ENCODE results near the gene GPR153.

Gene GPR153

DNA sequence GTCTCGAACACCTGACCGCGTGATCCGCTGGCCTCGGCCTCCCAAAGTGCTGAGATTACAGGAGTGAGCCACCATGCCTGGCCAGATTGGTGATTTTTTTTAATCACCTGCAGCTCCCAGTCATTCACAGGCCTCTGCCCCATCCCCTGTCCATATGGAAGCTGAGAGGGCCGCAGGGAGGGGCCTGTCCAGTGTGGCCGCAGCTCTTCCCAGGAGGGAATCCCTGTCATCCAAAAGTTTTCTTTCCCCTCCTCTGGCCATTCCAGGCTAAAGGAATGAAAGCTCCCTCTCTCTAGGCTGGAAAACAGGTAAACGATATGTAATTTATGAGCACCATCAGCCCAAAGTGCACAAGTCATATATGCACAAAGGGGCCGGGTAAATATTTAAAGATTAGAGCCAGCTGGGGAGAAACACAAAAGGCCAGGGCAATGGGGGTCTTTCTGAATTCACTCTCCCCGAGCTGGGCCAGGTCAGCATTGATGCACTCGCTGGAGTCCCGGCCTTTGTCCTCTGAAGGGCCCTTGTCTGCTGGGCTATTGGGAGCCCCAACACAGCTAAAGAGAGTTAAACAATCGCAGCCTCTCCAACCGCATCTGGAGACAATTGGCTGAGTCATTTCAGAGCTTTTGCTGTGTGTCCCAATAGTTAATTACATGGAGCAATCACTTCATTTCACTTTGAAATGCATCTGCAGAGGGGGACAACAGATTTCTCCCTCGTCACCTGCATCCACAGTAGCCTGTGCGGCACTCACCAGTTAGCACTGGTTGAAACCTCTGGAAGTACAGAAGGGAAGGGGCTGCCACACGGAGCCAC lies 20.7 kb downstream of the GPR153 start:
- TF ChIP-seq, protein P1, sequence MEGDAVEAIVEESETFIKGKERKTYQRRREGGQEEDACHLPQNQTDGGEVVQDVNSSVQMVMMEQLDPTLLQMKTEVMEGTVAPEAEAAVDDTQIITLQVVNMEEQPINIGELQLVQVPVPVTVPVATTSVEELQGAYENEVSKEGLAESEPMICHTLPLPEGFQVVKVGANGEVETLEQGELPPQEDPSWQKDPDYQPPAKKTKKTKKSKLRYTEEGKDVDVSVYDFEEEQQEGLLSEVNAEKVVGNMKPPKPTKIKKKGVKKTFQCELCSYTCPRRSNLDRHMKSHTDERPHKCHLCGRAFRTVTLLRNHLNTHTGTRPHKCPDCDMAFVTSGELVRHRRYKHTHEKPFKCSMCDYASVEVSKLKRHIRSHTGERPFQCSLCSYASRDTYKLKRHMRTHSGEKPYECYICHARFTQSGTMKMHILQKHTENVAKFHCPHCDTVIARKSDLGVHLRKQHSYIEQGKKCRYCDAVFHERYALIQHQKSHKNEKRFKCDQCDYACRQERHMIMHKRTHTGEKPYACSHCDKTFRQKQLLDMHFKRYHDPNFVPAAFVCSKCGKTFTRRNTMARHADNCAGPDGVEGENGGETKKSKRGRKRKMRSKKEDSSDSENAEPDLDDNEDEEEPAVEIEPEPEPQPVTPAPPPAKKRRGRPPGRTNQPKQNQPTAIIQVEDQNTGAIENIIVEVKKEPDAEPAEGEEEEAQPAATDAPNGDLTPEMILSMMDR (IDR thresholded peaks at IDR 0.05) = no peak

DNA sequence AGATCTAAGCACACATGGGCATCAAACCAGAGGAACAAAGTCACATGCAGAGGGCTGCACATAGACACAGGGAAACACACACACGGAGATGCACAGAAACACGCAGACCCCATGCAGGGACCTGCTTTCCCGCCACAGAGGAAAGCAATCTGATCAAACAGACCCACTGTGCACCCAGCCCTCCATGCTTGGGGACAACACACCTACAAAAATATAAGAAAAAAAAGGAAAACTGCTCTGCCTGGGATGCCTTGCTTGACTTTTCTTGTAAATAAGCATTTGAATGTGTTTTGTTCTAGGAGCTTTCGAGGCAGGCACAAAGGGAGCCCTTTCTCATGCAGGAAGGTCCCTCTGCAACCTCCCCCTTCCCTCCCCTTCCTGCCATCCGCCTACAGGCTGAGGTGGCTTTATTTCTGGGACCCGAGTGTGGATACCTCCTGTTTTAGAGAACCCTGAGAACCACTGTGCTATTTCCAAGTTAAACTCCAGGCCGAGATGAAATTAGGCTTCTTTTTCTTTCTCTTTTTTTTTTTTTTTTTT lies 21.6 kb downstream of the GPR153 start:
- TF ChIP-seq, protein P1 (IDR thresholded peaks at IDR 0.05) = no peak

DNA sequence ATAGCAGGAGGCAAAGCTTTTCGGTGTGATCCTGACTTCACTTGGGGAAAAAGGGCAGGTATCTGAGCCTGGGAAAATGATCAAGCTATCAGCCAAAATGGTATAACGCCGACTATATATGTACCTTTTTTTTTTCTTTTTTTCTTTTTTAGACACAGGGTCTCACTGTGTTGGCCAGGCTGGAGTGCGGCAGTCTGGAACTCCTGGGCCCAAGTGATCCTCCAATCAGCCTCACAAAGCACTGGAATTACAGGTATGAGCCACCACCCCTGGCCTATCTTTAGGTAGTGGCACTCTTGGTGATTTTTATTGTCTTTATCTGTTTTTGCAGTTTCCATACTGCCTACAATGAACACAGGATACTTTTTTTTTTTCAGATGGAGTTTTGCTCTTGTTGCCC lies 23.8 kb downstream of the GPR153 start:
- TF ChIP-seq, protein P1 (IDR thresholded peaks at IDR 0.05) = no peak

DNA sequence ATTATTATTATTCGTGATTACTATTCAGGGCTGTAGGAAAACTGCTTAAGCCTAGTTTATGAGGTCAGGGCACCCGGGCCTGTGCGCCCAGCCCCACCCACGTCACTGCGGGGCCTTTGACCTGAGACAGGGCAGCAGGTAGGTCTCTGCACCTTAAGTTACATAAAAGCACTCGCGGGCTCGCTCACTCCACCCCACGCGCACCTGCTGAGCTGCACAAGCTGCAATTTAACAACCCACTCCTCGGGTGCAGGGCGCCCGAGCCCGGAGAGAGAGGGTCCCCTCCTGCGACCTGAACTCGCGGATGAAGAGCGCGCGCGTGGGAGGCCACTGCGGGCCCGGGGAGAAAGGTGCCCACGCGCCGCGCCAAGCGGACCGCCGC lies 25.6 kb downstream of the GPR153 start:
- TF ChIP-seq, protein P1 (IDR thresholded peaks at IDR 0.05) = no peak

DNA sequence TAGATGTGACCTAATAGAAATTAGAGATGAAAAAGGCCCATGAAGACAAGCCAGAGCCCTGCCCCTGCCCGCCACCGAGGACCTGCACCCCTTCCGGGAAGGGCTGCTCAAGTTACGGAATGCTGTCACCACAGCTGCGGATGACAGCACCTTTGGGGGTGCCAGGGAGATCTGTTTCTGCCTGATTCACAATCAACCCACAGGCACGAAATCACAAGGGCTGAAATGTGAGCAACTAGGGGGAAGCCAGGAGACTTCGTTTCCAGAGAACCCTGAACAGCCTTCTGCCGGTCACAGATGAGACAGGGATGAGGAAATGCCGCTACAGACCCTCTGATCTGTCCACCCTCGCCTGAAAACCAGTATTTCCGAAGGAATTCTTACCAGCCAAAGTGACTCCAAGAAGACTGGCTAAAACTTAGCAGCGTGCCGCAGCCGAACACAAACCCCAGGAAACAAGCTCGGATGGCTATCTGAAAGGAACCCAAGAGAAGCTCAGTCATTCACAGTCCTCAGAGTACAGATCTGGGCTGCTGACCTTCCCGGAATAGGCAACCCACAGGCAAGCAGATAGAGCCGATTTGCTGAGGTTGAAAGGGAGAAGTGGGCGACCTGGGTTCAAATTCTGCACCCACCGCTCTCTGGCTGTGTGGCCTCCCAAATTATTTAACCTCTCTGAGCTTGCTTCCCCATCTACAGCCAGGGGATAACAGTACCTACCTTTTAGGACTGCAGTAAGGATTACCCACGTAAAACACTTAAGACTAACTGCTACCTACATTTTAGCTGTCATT lies 26.2 kb downstream of the GPR153 start:
- TF ChIP-seq, protein P1 (IDR thresholded peaks at IDR 0.05) = no peak

DNA sequence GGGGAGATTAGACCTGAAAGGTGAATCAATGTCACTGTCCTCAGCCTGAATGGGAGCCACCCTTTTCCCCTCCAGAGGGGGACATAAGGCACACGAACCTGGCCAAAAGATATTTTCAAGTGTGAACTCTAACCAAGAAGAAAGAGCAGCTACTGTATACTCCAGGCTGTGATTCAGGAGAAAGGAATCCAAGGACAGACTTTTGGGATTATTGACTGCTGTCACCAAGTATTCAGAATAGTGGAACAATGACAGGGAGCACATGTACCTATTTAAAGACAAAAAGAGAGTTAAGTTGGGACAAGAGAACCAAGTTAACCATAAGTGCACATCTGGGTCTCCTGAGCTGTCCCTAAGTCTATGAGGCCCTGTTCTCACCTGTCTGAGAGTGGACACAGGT lies 27.5 kb downstream of the GPR153 start:
- TF ChIP-seq, protein P1 (IDR thresholded peaks at IDR 0.05) = no peak

DNA sequence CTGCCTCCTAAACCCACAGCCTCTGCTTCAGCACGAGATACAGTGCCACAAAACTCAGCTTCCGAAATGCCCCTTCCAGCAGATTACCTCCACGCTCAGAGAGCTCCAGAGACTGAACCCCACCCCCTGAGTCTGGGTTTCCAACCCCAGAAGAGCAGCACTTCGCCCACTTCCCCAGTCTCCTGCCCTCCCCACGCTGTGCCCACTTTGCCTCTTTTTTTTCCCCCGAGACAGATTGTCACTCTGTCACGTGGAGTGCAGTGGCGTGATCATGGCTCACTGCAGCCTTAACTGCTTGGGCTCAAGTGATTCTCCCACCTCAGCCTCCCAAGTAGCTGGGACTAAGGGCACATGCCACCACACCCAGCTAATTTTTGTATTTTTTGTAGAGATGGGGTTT lies 35.2 kb downstream of the GPR153 start:
- TF ChIP-seq, protein P1 (IDR thresholded peaks at IDR 0.05) = no peak

Data from LNCAP (cell line).